Spleen (tissue), 11 donors: Measurements from ENCODE around the gene TNKS1BP1. TPM values are rescaled to one million over a fixed set of nuclear protein-coding genes. Genes with fewer than 3 reads are reported as not detected.
A peak's percentile ranks its signal among the peaks of the same experiment; 100 is the strongest.

Experiments
- DNase-seq: peaks from one replicate; pipeline ENCODE4 v3.0.0-alpha.2; 2020
- H3K27ac ChIP-seq, 8 donors: fragments of 200-600 bp; sonication (generic) in 7 of 8; 1 replicate in 4 of 8; 2 replicates in 4 of 8; pipeline versions ENCODE4 v1.5.0 to v1.8.0; 2016 to 2021; ENCODE audit warnings: inconsistent platforms in 4 of 8, mild to moderate bottlenecking in 4 of 8, moderate library complexity in 1 of 8
- H3K27me3 ChIP-seq, 7 donors: fragments of 200-600 bp; sonication (generic) in 6 of 7; replicated peaks in 1 of 7; 1 replicate in 4 of 7; 2 replicates in 3 of 7; pipeline versions ENCODE4 v1.5.0 to v1.8.0; 2016 to 2021; ENCODE audit warnings: inconsistent platforms in 3 of 7, mild to moderate bottlenecking in 1 of 7
- H3K36me3 ChIP-seq, 6 donors: fragments of 200-600 bp; sonication (generic) in 5 of 6; 1 replicate in 4 of 6; 2 replicates in 2 of 6; pipeline versions ENCODE4 v1.5.0 to v1.8.0; 2016 to 2021; ENCODE audit warnings: inconsistent platforms in 2 of 6
- H3K4me1 ChIP-seq, 6 donors: fragments of 200-600 bp; sonication (generic) in 5 of 6; 1 replicate in 3 of 6; 2 replicates in 3 of 6; pipeline versions ENCODE4 v1.5.0 to v1.8.0; 2016 to 2021; ENCODE audit warnings: inconsistent platforms in 3 of 6
- H3K4me3 ChIP-seq, 8 donors: fragments of 200-600 bp; sonication (generic) in 7 of 8; 1 replicate in 4 of 8; 2 replicates in 4 of 8; pipeline versions ENCODE4 v1.5.0 to v1.8.0; 2016 to 2021; ENCODE audit warnings: inconsistent platforms in 4 of 8, mild to moderate bottlenecking in 4 of 8, moderate library complexity in 2 of 8
- H3K9me3 ChIP-seq, 8 donors: fragments of 200-600 bp; sonication (generic) in 7 of 8; 1 replicate in 4 of 8; 2 replicates in 4 of 8; pipeline versions ENCODE4 v1.5.0 to v1.8.0; 2016 to 2021; ENCODE audit warnings: inconsistent platforms in 4 of 8
- POLR2A ChIP-seq, 3 donors: fragments of 450-650 bp; IDR thresholded peaks; one replicate each; pipeline ENCODE4 v1.5.1; 2017; ENCODE audit warnings: antibody characterized with exemption in 3 of 3, mild to moderate bottlenecking in 1 of 3
- POLR2AphosphoS5 ChIP-seq, 3 donors: sonication (generic); formaldehyde crosslinking; IDR thresholded peaks; one replicate each; pipeline ENCODE4 v1.5.1; 2017; ENCODE audit warnings: antibody characterized with exemption in 3 of 3
- WGBS, 5 donors: extraction: QIAGEN DNeasy Blood & Tissue Kit in 3 of 5; methylation state at CpG; one replicate each; pipeline versions ENCODE4 v1.1.5 to v1.1.7; 2013 to 2018; 5-methylcytosine and 5-hydroxymethylcytosine counted together
- intact Hi-C: fragments of 100-400 bp; cut with DNase I; formaldehyde crosslinking; loops from one replicate; pipeline ENCODE4 v1.15.0; 2023; ENCODE audit warnings: low total_unique reads
- polyA plus RNA-seq, 3 donors: library from polyadenylated mRNA; stranded (reverse); fragments of 200-250 nt; gene quantifications; one replicate each; pipeline ENCODE4 v1.2.1, GENCODE V29; 2013
- total RNA-seq, 7 donors: library from RNA; depleted of rRNA in 3 of 7; stranded (reverse); fragments of >200 nt in 3 of 7; fragmentation: NEBNext Ultra II Directional in 4 of 7; extraction: Animal tissue kit (Norgen Biotek cat#: 25700) in 4 of 7; gene quantifications; one replicate each; pipeline versions ENCODE4 v1.1.0 to v1.2.1, GENCODE V29; 2016 to 2021
- TF ChIP-seq, protein P1 (sequence below), 11 experiments: fragments of 200-600 bp in 7 of 11; fragments of 450-650 bp in 4 of 11; sonication (generic) in 4 of 11; IDR thresholded peaks in 8 of 11; conservative IDR thresholded peaks in 3 of 11; 1 replicate in 7 of 11; 2 replicates in 4 of 11; pipeline versions ENCODE4 v1.4.0 to v1.8.0; 2016 to 2021; ENCODE audit warnings: antibody characterized with exemption in 11 of 11, inconsistent platforms in 4 of 11, mild to moderate bottlenecking in 1 of 11
- donor health status: healthy with polysubstance abuse.
- donor health status: DM: no; HTN: no; CAD: no; lungs with moderate emphysema.
- donor health status: DM: no; HTN: no; CAD: no.
- donor health status: Bipolar disorder and iron deficiency.
- donor health status: healthy.
- donor health status: DM: no; HTN: no; CAD: no.
- donor health status: DM: yes; HTN: yes; CAD: no.

The TNKS1BP1 gene
- total and polyA plus RNA-seq, 10 donors: 19.8 to 126 (median 48.2) TPM

DNA sequence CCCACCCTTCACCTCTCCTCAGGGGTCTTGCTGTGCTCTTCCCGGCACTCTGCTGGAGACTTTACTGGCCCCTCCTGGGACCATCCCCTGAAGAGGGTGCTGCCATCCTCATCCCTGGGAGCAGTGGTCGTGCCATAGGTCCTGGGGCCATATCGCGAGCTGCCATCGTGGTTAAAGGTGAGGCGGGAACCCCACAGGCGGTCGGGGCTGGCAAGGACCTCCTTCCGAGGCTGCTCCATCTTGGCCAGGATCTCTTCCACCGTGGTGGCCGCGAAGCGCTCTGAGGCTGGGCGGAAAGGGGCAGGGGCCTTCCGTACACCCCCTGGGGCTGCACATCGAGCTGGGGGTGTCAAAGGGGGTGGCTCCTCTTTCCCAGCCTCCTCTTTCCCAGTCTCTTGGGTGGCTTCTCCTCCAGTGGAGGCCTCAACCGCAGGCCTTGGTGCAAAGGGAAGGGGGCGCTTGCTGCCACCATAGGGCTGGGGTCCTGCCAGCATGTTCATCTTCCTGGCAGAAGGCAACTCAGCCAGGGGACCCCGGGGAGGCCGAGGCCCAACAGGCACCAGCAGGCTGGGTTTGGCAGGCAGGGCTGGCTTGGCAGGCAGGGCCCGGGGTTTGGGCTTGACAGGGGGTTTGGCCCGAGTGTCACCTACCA, 4.6 kb downstream of the TNKS1BP1 start:
- Histone ChIP-seq H3K9me3 (no peaks in the 10 kb centered on the region), H3K36me3 (peaks cover 0 to 51% (median 4%) of the 10 kb centered on the region in 6 donors), H3K27me3 (no peaks in the 10 kb centered on the region), H3K4me3 (no peak overlapping the region), H3K4me1 (peaks cover 9 to 91% (median 49%) of the 10 kb centered on the region in 6 donors), H3K27ac (peak overlapping the region in 1 of 8 donors; percentile 94)
- intact Hi-C loops: no loop called here
- 86 to 96% (median 93%) methylated on average over 11 to 22 of the region's 22 CpGs for WGBS, 5 donors
- no peak for TF ChIP-seq POLR2A (IDR thresholded peaks at IDR 0.05)
- peak in 1 of 3 donors; percentile 26 for TF ChIP-seq POLR2AphosphoS5 (IDR thresholded peaks at IDR 0.05)
- TF ChIP-seq, protein P1, sequence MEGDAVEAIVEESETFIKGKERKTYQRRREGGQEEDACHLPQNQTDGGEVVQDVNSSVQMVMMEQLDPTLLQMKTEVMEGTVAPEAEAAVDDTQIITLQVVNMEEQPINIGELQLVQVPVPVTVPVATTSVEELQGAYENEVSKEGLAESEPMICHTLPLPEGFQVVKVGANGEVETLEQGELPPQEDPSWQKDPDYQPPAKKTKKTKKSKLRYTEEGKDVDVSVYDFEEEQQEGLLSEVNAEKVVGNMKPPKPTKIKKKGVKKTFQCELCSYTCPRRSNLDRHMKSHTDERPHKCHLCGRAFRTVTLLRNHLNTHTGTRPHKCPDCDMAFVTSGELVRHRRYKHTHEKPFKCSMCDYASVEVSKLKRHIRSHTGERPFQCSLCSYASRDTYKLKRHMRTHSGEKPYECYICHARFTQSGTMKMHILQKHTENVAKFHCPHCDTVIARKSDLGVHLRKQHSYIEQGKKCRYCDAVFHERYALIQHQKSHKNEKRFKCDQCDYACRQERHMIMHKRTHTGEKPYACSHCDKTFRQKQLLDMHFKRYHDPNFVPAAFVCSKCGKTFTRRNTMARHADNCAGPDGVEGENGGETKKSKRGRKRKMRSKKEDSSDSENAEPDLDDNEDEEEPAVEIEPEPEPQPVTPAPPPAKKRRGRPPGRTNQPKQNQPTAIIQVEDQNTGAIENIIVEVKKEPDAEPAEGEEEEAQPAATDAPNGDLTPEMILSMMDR (IDR thresholded peaks at IDR 0.05 in 8 of 11, conservative IDR thresholded peaks at IDR 0.05 in 3 of 11): no peak
- no peak for DNase-seq

DNA sequence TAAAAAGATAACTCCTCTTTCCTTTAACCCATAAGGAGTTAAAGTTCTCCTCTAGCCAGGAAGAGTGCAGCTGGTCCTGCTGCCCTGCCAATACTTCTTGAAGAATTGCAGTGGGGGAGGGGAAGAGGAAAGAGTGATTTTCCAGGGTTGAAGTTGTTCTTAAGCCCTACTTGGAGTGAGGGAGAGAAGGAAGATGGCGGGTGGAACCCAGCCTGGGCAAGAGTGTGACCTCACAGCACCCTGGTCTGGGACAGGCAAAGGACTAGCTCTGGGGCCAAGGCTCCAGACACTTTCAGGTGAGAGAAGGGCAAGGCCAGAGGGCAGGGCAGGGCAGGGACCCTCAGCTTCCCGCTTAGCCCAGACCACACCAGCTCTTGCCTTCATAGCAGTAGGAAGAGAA, 6.6 kb downstream of the TNKS1BP1 start:
- WGBS, 5 donors: 56 to 87% (median 77%) methylated on average over 2 of the region's 2 CpGs
- Histone ChIP-seq H3K4me1 (peaks cover 11 to 93% (median 42%) of the 10 kb centered on the region in 6 donors), H3K27me3 (no peaks in the 10 kb centered on the region), H3K4me3 (no peak overlapping the region), H3K36me3 (peaks cover 0 to 71% (median 22%) of the 10 kb centered on the region in 6 donors), H3K27ac (peak overlapping the region in 3 of 8 donors; percentile 21 to 64 (median 63)), H3K9me3 (no peaks in the 10 kb centered on the region)
- intact Hi-C loops: no loop called here
- no peak for DNase-seq
- TF ChIP-seq, protein P1 (IDR thresholded peaks at IDR 0.05 in 8 of 11, conservative IDR thresholded peaks at IDR 0.05 in 3 of 11): no peak
- TF ChIP-seq POLR2AphosphoS5 (IDR thresholded peaks at IDR 0.05) (no peak), POLR2A (IDR thresholded peaks at IDR 0.05) (no peak)

DNA sequence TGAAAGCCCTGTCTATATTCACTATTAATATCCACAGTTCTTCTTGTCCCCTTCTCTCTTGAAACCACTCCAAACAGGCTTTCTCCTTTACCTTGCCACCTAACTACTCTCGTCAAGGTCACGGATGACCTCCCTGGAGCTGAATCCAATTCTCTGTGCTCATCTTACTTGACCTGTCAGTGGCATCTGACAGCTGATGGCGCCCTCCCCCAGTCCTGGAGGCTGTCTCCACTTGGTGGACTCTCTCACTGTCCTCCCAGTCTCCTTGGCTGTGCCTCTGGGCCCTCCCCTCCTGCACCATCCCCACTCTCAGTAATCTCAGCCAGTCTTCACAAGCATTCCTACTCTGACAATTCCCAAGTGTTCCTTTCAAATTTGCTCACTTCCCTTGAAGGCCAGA, 8.7 kb downstream of the TNKS1BP1 start:
- peak; percentile 54 for DNase-seq
- TF ChIP-seq, protein P1 (IDR thresholded peaks at IDR 0.05 in 8 of 11, conservative IDR thresholded peaks at IDR 0.05 in 3 of 11): no peak
- TF ChIP-seq POLR2A (IDR thresholded peaks at IDR 0.05): no peak
- TF ChIP-seq POLR2AphosphoS5 (IDR thresholded peaks at IDR 0.05): no peak
- Histone ChIP-seq H3K36me3 (peaks cover 0 to 82% (median 29%) of the 10 kb centered on the region in 6 donors), H3K4me1 (peaks cover 22 to 93% (median 47%) of the 10 kb centered on the region in 6 donors), H3K9me3 (no peaks in the 10 kb centered on the region), H3K27me3 (peaks cover 0 to 11% (median 0%) of the 10 kb centered on the region in 7 donors), H3K4me3 (no peak overlapping the region), H3K27ac (peak overlapping the region in 6 of 8 donors; percentile 2 to 64 (median 49))
- WGBS, 5 donors: 67 to 79% (median 73%) methylated on average over 3 of the region's 3 CpGs
- intact Hi-C loops: no loop called here

GRCh38 chr11:57315491-57315890, 9.3 kb downstream of the TNKS1BP1 start:
- peak in 2 of 3 donors; percentile 28 to 48 for TF ChIP-seq POLR2AphosphoS5 (IDR thresholded peaks at IDR 0.05)
- TF ChIP-seq, protein P1 (IDR thresholded peaks at IDR 0.05 in 8 of 11, conservative IDR thresholded peaks at IDR 0.05 in 3 of 11): no peak
- WGBS, 5 donors: 11 to 16% (median 13%) methylated on average over 8 of the region's 8 CpGs
- intact Hi-C loops: no loop called here
- Histone ChIP-seq H3K27me3 (peaks cover 0 to 12% (median 0%) of the 10 kb centered on the region in 7 donors), H3K27ac (peak overlapping the region in 4 of 8 donors; percentile 48 to 64 (median 56)), H3K4me3 (no peak overlapping the region), H3K36me3 (peaks cover 0 to 81% (median 29%) of the 10 kb centered on the region in 6 donors), H3K4me1 (peaks cover 22 to 95% (median 51%) of the 10 kb centered on the region in 6 donors), H3K9me3 (no peaks in the 10 kb centered on the region)
- peak; percentile 78 for DNase-seq
